NB4 (cell line): ENCODE measurements around the gene DHX34.

Source experiments
- CTCF ChIP-seq: IDR thresholded peaks from one replicate; pipeline ENCODE4 v1.5.1; 2012; ENCODE audit warnings: low read depth, low read length
- MYC ChIP-seq: IDR thresholded peaks from 2 replicates; pipeline ENCODE4 v1.6.1; 2011; ENCODE audit warnings: low read depth, low read length

GRCh38 chr19:47417746-47418691, 68.9 kb downstream of the DHX34 start:
- TF ChIP-seq CTCF (no peak), MYC (no peak)
